Measurements from ENCODE around the gene B4GALNT1.

DNA sequence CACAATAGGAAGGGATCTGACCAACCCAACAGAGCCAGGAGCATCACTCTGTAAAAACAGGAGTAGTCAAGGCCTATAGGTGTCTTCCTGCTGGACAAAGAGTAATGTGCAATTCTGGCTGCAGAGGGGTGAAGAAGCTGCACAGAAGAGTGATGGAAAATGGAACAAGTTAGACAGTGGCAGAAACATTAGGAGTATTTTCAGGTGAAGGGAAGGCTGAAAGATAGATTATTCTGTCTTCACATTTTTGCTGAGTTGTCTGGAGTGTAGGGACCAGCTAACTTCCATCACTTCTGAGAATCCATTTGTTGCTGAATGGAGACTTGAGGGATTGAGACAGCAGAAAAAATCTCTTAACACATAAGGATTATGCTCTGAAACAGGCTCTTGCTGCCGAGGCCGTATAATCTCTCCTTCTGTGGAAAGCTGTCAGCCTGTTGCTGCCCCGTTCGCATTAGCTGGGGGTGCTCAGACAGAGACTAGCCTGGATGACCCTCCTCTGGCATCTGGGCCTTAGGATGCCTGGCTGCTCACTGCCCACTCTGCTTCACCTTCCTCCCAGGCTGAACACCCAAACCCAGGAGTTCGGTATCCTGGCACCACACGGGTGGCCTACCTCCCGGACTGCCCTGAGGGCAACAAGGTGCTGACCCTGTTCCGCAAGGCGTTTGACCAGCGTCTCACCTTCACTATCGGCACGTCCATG, 24.9 kb downstream of the B4GALNT1 start:
- TF ChIP-seq, protein P1, sequence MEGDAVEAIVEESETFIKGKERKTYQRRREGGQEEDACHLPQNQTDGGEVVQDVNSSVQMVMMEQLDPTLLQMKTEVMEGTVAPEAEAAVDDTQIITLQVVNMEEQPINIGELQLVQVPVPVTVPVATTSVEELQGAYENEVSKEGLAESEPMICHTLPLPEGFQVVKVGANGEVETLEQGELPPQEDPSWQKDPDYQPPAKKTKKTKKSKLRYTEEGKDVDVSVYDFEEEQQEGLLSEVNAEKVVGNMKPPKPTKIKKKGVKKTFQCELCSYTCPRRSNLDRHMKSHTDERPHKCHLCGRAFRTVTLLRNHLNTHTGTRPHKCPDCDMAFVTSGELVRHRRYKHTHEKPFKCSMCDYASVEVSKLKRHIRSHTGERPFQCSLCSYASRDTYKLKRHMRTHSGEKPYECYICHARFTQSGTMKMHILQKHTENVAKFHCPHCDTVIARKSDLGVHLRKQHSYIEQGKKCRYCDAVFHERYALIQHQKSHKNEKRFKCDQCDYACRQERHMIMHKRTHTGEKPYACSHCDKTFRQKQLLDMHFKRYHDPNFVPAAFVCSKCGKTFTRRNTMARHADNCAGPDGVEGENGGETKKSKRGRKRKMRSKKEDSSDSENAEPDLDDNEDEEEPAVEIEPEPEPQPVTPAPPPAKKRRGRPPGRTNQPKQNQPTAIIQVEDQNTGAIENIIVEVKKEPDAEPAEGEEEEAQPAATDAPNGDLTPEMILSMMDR (optimal IDR thresholded peaks at IDR 0.05 in 1 of 3, IDR thresholded peaks at IDR 0.05 in 1 of 3, conservative IDR thresholded peaks at IDR 0.05 in 1 of 3; ENCODE audit: extremely low read depth in 1 of 3, insufficient read depth in 2 of 3, low read length in 3 of 3), result no peak
- TF ChIP-seq EZH2 (IDR thresholded peaks at IDR 0.05; ENCODE audit: low read length), result no peak

Measured in keratinocyte (primary cell).